Small intestine (tissue), 7 donors: Measurements from ENCODE around the gene ETFB. TPM values are rescaled to one million over a fixed set of nuclear protein-coding genes. Genes with fewer than 3 reads are reported as not detected.

Experiments
- DNase-seq, 2 donors: peaks; one replicate each; pipeline versions ENCODE4 v3.0.0 to v3.0.0-alpha.2; 2013
- FAIRE-seq: peaks from 2 replicates; lab custom pipeline; 2012; peaks lifted over from hg19 to GRCh38; lab: Jason Lieb, UNC
- H3K27ac ChIP-seq, 3 donors: one replicate each; pipeline ENCODE4 v1.5.1; 2013; ENCODE audit warnings: low read length in 2 of 3, mild to moderate bottlenecking in 2 of 3, control low read depth in 1 of 3, inconsistent platforms in 1 of 3, low read depth in 1 of 3, moderate library complexity in 1 of 3
- H3K27me3 ChIP-seq, 3 donors: one replicate each; pipeline ENCODE4 v1.6.1; 2013; ENCODE audit warnings: low read length in 3 of 3, inconsistent platforms in 1 of 3; ENCODE audit not compliant: control insufficient read depth in 3 of 3, insufficient read depth in 3 of 3
- H3K36me3 ChIP-seq, 3 donors: one replicate each; pipeline ENCODE4 v1.6.1; 2013; ENCODE audit warnings: low read length in 3 of 3, inconsistent platforms in 1 of 3, low read depth in 1 of 3, mild to moderate bottlenecking in 1 of 3, moderate library complexity in 1 of 3; ENCODE audit not compliant: control insufficient read depth in 3 of 3, insufficient read depth in 2 of 3
- H3K4me1 ChIP-seq, 3 donors: one replicate each; pipeline ENCODE4 v1.6.1; 2013; ENCODE audit warnings: low read length in 2 of 3, inconsistent platforms in 1 of 3, low read depth in 1 of 3, mild to moderate bottlenecking in 1 of 3, moderate library complexity in 1 of 3; ENCODE audit not compliant: control insufficient read depth in 3 of 3, insufficient read depth in 2 of 3
- H3K4me3 ChIP-seq, 3 donors: one replicate each; pipeline ENCODE4 v1.5.1; 2013; ENCODE audit warnings: low read length in 3 of 3, control low read depth in 1 of 3, inconsistent platforms in 1 of 3, low read depth in 1 of 3, mild to moderate bottlenecking in 1 of 3, moderate library complexity in 1 of 3
- H3K9me3 ChIP-seq, 2 donors: one replicate each; pipeline ENCODE4 v1.6.1; 2013; ENCODE audit warnings: low read depth in 1 of 2, low read length in 1 of 2; ENCODE audit not compliant: control insufficient read depth in 2 of 2, insufficient read depth in 1 of 2
- WGBS, 3 donors: extraction: QIAGEN DNeasy Blood & Tissue Kit; methylation state at CpG; one replicate each; pipeline ENCODE4 v1.1.7; 2013; 5-methylcytosine and 5-hydroxymethylcytosine counted together
- polyA plus RNA-seq, 4 donors: library from polyadenylated mRNA; stranded (reverse) in 3 of 4; unstranded in 1 of 4; fragments of 200-250 nt in 3 of 4; fragments of 120-200 nt in 1 of 4; gene quantifications; one replicate each; pipeline versions ENCODE4 v1.2.1 to v1.2.3, GENCODE V29; 2013
- donor health status: healthy with polysubstance abuse.
- donor health status: control.
- donor health status: control.
- donor health status: Bipolar disorder and iron deficiency.
- donor health status: healthy.

The ETFB gene
- polyA plus RNA-seq, 4 donors = 178 to 412 (median 249) TPM

- Histone ChIP-seq H3K27me3 (peaks cover 0 to 28% (median 4%) of the 10 kb centered on the region in 3 donors), H3K36me3 (no peaks in the 10 kb centered on the region), H3K4me1 (peaks cover 0 to 9% (median 0%) of the 10 kb centered on the region in 3 donors), H3K27ac (no peak overlapping the region), H3K4me3 (no peak overlapping the region), H3K9me3 (no peaks in the 10 kb centered on the region)
- FAIRE-seq (no peak), DNase-seq (no peak)
- WGBS, 3 donors = 67 to 74% (median 71%) methylated on average over 24 to 26 of the region's 26 CpGs
Observed at GRCh38 chr19:51325161-51325976, 40.8 kb downstream of the ETFB start.

GRCh38 chr19:51324167-51324481 lies 42.1 kb downstream of the ETFB start:
- Histone ChIP-seq H3K27ac (no peak overlapping the region), H3K9me3 (no peaks in the 10 kb centered on the region), H3K27me3 (peaks cover 0 to 28% (median 4%) of the 10 kb centered on the region in 3 donors), H3K4me3 (no peak overlapping the region), H3K36me3 (no peaks in the 10 kb centered on the region), H3K4me1 (peaks cover 0 to 9% (median 0%) of the 10 kb centered on the region in 3 donors)
- no peak for DNase-seq
- 76 to 80% (median 76%) methylated on average over 6 of the region's 6 CpGs for WGBS, 3 donors
- no peak for FAIRE-seq

GRCh38 chr19:51323481-51324166 lies 42.6 kb downstream of the ETFB start:
- DNase-seq (no peak), FAIRE-seq (no peak)
- Histone ChIP-seq H3K36me3 (no peaks in the 10 kb centered on the region), H3K9me3 (no peaks in the 10 kb centered on the region), H3K27ac (no peak overlapping the region), H3K27me3 (peaks cover 0 to 25% (median 4%) of the 10 kb centered on the region in 3 donors), H3K4me3 (no peak overlapping the region), H3K4me1 (peaks cover 0 to 9% (median 0%) of the 10 kb centered on the region in 3 donors)
- WGBS, 3 donors = 78 to 80% (median 80%) methylated on average over 29 of the region's 29 CpGs

GRCh38 chr19:51321799-51322198 lies 44.4 kb downstream of the ETFB start:
- 61 to 75% (median 65%) methylated on average over 14 of the region's 14 CpGs for WGBS, 3 donors

GRCh38 chr19:51320280-51320657 lies 45.9 kb downstream of the ETFB start:
- Histone ChIP-seq H3K4me3 (no peak overlapping the region), H3K9me3 (no peaks in the 10 kb centered on the region), H3K27me3 (peaks cover 0 to under 1% (median 0%) of the 10 kb centered on the region in 3 donors), H3K36me3 (no peaks in the 10 kb centered on the region), H3K4me1 (no peaks in the 10 kb centered on the region), H3K27ac (no peak overlapping the region)
- WGBS, 3 donors = 14 to 31% (median 19%) methylated on average over 12 to 14 of the region's 14 CpGs
- no peak for DNase-seq
- no peak for FAIRE-seq

More at GRCh38 chr19:51321799-51322198, 44.4 kb downstream of the ETFB start:
- H3K27me3 ChIP-seq = peaks cover 0 to 8% (median 4%) of the 10 kb centered on the region in 3 donors
- FAIRE-seq (no peak), DNase-seq (no peak)
- no peaks in the 10 kb centered on the region for H3K9me3 ChIP-seq
- no peak overlapping the region for H3K27ac ChIP-seq
- no peak overlapping the region for H3K4me3 ChIP-seq
- no peaks in the 10 kb centered on the region for H3K4me1 ChIP-seq
- no peaks in the 10 kb centered on the region for H3K36me3 ChIP-seq

- FAIRE-seq = no peak
- H3K36me3 ChIP-seq = no peaks in the 10 kb centered on the region
- H3K4me1 ChIP-seq = no peaks in the 10 kb centered on the region
- DNase-seq = no peak
- H3K27me3 ChIP-seq = peaks cover 0 to 3% (median 0%) of the 10 kb centered on the region in 3 donors
- no peak overlapping the region for H3K27ac ChIP-seq
- WGBS, 3 donors = 72 to 76% (median 72%) methylated on average over 11 to 14 of the region's 14 CpGs
- no peaks in the 10 kb centered on the region for H3K9me3 ChIP-seq
- no peak overlapping the region for H3K4me3 ChIP-seq
Observed at GRCh38 chr19:51319649-51320279, 46.4 kb downstream of the ETFB start.

GRCh38 chr19:51318687-51319648 lies 47.2 kb downstream of the ETFB start:
- Histone ChIP-seq H3K9me3 (no peaks in the 10 kb centered on the region), H3K27ac (no peak overlapping the region), H3K4me1 (no peaks in the 10 kb centered on the region), H3K4me3 (no peak overlapping the region), H3K36me3 (no peaks in the 10 kb centered on the region), H3K27me3 (peaks cover 0 to 3% (median 0%) of the 10 kb centered on the region in 3 donors)
- 64 to 75% (median 70%) methylated on average over 23 of the region's 23 CpGs for WGBS, 3 donors
- FAIRE-seq (no peak), DNase-seq (no peak)
